ENCODE measurements around the gene BTLA.

DNA sequence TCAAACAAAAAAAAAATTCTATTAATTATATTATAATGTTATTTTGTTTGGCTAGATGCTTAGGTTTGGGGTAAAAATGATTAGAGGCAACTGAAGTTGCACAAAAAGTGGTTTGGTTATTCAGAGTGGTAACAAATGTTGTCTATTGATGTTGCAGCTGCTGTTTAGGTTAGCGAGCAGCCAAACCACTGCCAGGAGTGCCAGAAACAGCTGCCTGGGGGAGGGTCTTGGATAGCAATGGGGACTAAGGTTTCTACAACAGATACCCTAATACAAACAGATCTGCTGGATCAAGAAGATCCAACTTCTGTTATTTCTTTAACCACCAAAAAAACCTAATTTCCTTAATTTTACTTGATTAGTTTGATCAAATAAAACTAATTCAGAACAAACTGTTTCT is 26.6 kb downstream of the BTLA start:
- TF ChIP-seq, protein P1, sequence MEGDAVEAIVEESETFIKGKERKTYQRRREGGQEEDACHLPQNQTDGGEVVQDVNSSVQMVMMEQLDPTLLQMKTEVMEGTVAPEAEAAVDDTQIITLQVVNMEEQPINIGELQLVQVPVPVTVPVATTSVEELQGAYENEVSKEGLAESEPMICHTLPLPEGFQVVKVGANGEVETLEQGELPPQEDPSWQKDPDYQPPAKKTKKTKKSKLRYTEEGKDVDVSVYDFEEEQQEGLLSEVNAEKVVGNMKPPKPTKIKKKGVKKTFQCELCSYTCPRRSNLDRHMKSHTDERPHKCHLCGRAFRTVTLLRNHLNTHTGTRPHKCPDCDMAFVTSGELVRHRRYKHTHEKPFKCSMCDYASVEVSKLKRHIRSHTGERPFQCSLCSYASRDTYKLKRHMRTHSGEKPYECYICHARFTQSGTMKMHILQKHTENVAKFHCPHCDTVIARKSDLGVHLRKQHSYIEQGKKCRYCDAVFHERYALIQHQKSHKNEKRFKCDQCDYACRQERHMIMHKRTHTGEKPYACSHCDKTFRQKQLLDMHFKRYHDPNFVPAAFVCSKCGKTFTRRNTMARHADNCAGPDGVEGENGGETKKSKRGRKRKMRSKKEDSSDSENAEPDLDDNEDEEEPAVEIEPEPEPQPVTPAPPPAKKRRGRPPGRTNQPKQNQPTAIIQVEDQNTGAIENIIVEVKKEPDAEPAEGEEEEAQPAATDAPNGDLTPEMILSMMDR (IDR thresholded peaks at IDR 0.05) = no peak
- no peak for TF ChIP-seq POLR2A (IDR thresholded peaks at IDR 0.05)
